H1 (cell line): ENCODE results near the gene TUBGCP6. TPM values are rescaled to one million over a fixed set of nuclear protein-coding genes. Genes with fewer than 3 reads are reported as not detected.

Source experiments
- CTCF ChIA-PET: fragments of 300-600 bp; sonication (Branson Sonifier 250); formaldehyde crosslinking; loops from one replicate; lab custom pipeline; 2021; ENCODE audit not compliant: partially characterized antibody; lab: Charles Lee
- POLR2A ChIA-PET: fragments of 300-600 bp; sonication (Branson Sonifier 250); formaldehyde crosslinking; loops from one replicate; lab custom pipeline; 2021; ENCODE audit warnings: inconsistent platforms; ENCODE audit not compliant: partially characterized antibody; lab: Charles Lee
- DNase-seq, 2 experiments: peaks; one replicate each; pipeline versions ENCODE4 v3.0.0 to v3.0.0-alpha.2; 2010 to 2022; ENCODE audit warnings: low spot score in 2 of 2, low read depth in 1 of 2, mixed read lengths in 1 of 2
- FAIRE-seq: peaks from 2 replicates; lab custom pipeline; 2011; peaks lifted over from hg19 to GRCh38; lab: Jason Lieb, UNC
- H2AFZ ChIP-seq: 2 replicates; pipeline ENCODE4 v1.8.1; 2012; ENCODE audit warnings: low read length, inconsistent platforms
- H2AK5ac ChIP-seq: 2 replicates; pipeline ENCODE4 v1.6.1; 2013; ENCODE audit warnings: low read depth, low read length
- H2BK120ac ChIP-seq: replicated peaks from 2 replicates; pipeline ENCODE3; 2013; ENCODE audit warnings: low read depth, low read length, inconsistent platforms
- H2BK12ac ChIP-seq: 2 replicates; pipeline ENCODE4 v1.6.1; 2013; ENCODE audit warnings: low read depth, low read length
- H2BK15ac ChIP-seq: 2 replicates; pipeline ENCODE4 v1.6.1; 2013; ENCODE audit warnings: low read length
- H2BK20ac ChIP-seq: 2 replicates; pipeline ENCODE4 v1.6.1; 2013; ENCODE audit warnings: low read length
- H2BK5ac ChIP-seq: 2 replicates; pipeline ENCODE4 v1.6.1; 2013; ENCODE audit warnings: low read depth, low read length
- H3K14ac ChIP-seq: 2 replicates; pipeline ENCODE4 v1.6.1; 2013; ENCODE audit warnings: inconsistent platforms; ENCODE audit not compliant: insufficient read length
- H3K18ac ChIP-seq: 2 replicates; pipeline ENCODE4 v1.6.1; 2013; ENCODE audit warnings: low read length; ENCODE audit errors: extremely low read depth
- H3K23ac ChIP-seq: 2 replicates; pipeline ENCODE4 v1.6.1; 2013; ENCODE audit warnings: inconsistent platforms; ENCODE audit not compliant: insufficient read length
- H3K23me2 ChIP-seq: 2 replicates; pipeline ENCODE4 v1.6.1; 2013; ENCODE audit warnings: low read depth, low read length
- H3K27ac ChIP-seq: 2 replicates; pipeline ENCODE4 v1.6.1; 2011; ENCODE audit warnings: low read depth, low read length, inconsistent platforms
- H3K27me3 ChIP-seq, 4 experiments: replicated peaks in 1 of 4; 1 replicate in 1 of 4; 2 replicates in 3 of 4; pipeline versions ENCODE4 v1.6.1 to v1.8.1; 2011 to 2013; ENCODE audit warnings: low read length in 3 of 4, mild to moderate bottlenecking in 3 of 4, inconsistent platforms in 2 of 4, mixed read lengths in 2 of 4, moderate library complexity in 1 of 4; ENCODE audit not compliant: control insufficient read depth in 3 of 4, insufficient read depth in 3 of 4; ENCODE audit errors: extremely low read depth in 1 of 4
- H3K36me3 ChIP-seq, 4 experiments: 2 replicates each; pipeline versions ENCODE4 v1.6.1 to v1.8.1; 2011 to 2013; ENCODE audit warnings: mild to moderate bottlenecking in 4 of 4, low read length in 3 of 4, moderate library complexity in 2 of 4, control low read depth in 1 of 4, inconsistent platforms in 1 of 4; ENCODE audit not compliant: insufficient read depth in 4 of 4, control insufficient read depth in 2 of 4
- H3K4ac ChIP-seq: replicated peaks from 2 replicates; pipeline ENCODE3; 2013; ENCODE audit warnings: low read length, low read depth, mixed read lengths, inconsistent platforms; ENCODE audit not compliant: insufficient read length
- H3K4me1 ChIP-seq, 4 experiments: replicated peaks in 1 of 4; 1 replicate in 1 of 4; 2 replicates in 3 of 4; pipeline versions ENCODE4 v1.6.1 to v1.8.1; 2011 to 2013; ENCODE audit warnings: low read length in 3 of 4, inconsistent platforms in 2 of 4, mixed read lengths in 1 of 4; ENCODE audit not compliant: insufficient read depth in 4 of 4, control insufficient read depth in 3 of 4
- H3K4me2 ChIP-seq, 2 experiments: 2 replicates each; pipeline versions ENCODE4 v1.6.1 to v1.8.1; 2011 to 2013; ENCODE audit warnings: low read depth in 2 of 2, low read length in 2 of 2, control low read depth in 1 of 2, inconsistent platforms in 1 of 2, mild to moderate bottlenecking in 1 of 2; ENCODE audit not compliant: insufficient read depth in 1 of 2
- H3K4me3 ChIP-seq, 4 experiments: fragments of 200-600, 300-600 bp in 1 of 4; sonication (generic), shearing (Covaris generic), sonication (Bioruptor Twin) in 1 of 4; 2 replicates each; pipeline versions ENCODE4 v1.5.1 to v1.8.1; 2011 to 2016; ENCODE audit warnings: low read length in 4 of 4, low read depth in 3 of 4, control low read depth in 2 of 4, inconsistent platforms in 2 of 4, mild to moderate bottlenecking in 2 of 4, mixed read lengths in 1 of 4, moderate library complexity in 1 of 4; ENCODE audit not compliant: insufficient read depth in 2 of 4; ENCODE audit errors: extremely low read depth in 1 of 4
- H3K56ac ChIP-seq: replicated peaks from 2 replicates; pipeline ENCODE3; 2013; ENCODE audit warnings: low read depth, mild to moderate bottlenecking, mixed read lengths, low read length, inconsistent platforms; ENCODE audit not compliant: insufficient read length
- H3K79me1 ChIP-seq: 2 replicates; pipeline ENCODE4 v1.6.1; 2013; ENCODE audit warnings: low read depth, low read length, control low read depth
- H3K79me2 ChIP-seq, 2 experiments: 2 replicates each; pipeline versions ENCODE4 v1.6.1 to v1.8.1; 2012 to 2013; ENCODE audit warnings: low read length in 2 of 2, mild to moderate bottlenecking in 2 of 2, inconsistent platforms in 1 of 2; ENCODE audit not compliant: insufficient read depth in 2 of 2, control insufficient read depth in 1 of 2
- H3K9ac ChIP-seq, 4 experiments: replicated peaks in 1 of 4; 1 replicate in 1 of 4; 2 replicates in 3 of 4; pipeline versions ENCODE4 v1.6.1 to v1.8.1; 2011 to 2013; ENCODE audit warnings: low read depth in 3 of 4, low read length in 3 of 4, control low read depth in 2 of 4, mild to moderate bottlenecking in 2 of 4, moderate library complexity in 2 of 4, inconsistent platforms in 1 of 4; ENCODE audit errors: extremely low read depth in 1 of 4
- H3K9me3 ChIP-seq, 2 experiments: 2 replicates each; pipeline versions ENCODE4 v1.6.1 to v1.8.1; 2012 to 2013; ENCODE audit warnings: mild to moderate bottlenecking in 2 of 2, moderate library complexity in 2 of 2, control low read depth in 1 of 2, inconsistent platforms in 1 of 2, low read depth in 1 of 2, low read length in 1 of 2, mixed read lengths in 1 of 2; ENCODE audit not compliant: insufficient read depth in 2 of 2
- H4K20me1 ChIP-seq, 2 experiments: replicated peaks in 1 of 2; 2 replicates each; pipeline versions ENCODE3 to v1.8.1; 2011 to 2013; ENCODE audit warnings: inconsistent platforms in 2 of 2, low read length in 2 of 2, mild to moderate bottlenecking in 1 of 2; ENCODE audit not compliant: insufficient read depth in 2 of 2, control insufficient read depth in 1 of 2
- H4K5ac ChIP-seq: 2 replicates; pipeline ENCODE4 v1.6.1; 2013; ENCODE audit warnings: low read length, low read depth, mixed read lengths, inconsistent platforms; ENCODE audit not compliant: insufficient read length
- H4K8ac ChIP-seq: 2 replicates; pipeline ENCODE4 v1.8.0; 2013; ENCODE audit warnings: mild to moderate bottlenecking, moderate library complexity, low read length, inconsistent platforms; ENCODE audit not compliant: insufficient read depth; ENCODE audit errors: extremely low read depth
- H4K91ac ChIP-seq: replicated peaks from 2 replicates; pipeline ENCODE3; 2013; ENCODE audit warnings: low read length, mixed read lengths, inconsistent platforms; ENCODE audit not compliant: insufficient read length
- ASH2L ChIP-seq: fragments of 200-600, 300-600 bp; sonication (generic); IDR thresholded peaks from one replicate; pipeline ENCODE4 v1.7.1; 2017; ENCODE audit warnings: low read length
- CHD1 ChIP-seq: IDR thresholded peaks from 2 replicates; pipeline ENCODE4 v1.6.1; 2012; ENCODE audit warnings: low read depth, low read length, improper control_type of control experiment
- CTCF ChIP-seq, 3 experiments: IDR thresholded peaks; 1 replicate in 2 of 3; 2 replicates in 1 of 3; pipeline versions ENCODE4 v1.5.1 to v1.6.1; 2011; ENCODE audit warnings: low read length in 3 of 3, mild to moderate bottlenecking in 3 of 3, inconsistent platforms in 2 of 3, low read depth in 1 of 3, moderate library complexity in 1 of 3; ENCODE audit not compliant: insufficient read depth in 1 of 3; ENCODE audit errors: control extremely low read depth in 1 of 3
- EGR1 ChIP-seq: IDR thresholded peaks from 2 replicates; pipeline ENCODE4 v1.6.1; 2011; ENCODE audit warnings: low read depth, low read length, borderline replicate concordance
- HDAC2 ChIP-seq, 2 experiments: fragments of 300-600 bp in 1 of 2; sonication (generic) in 1 of 2; IDR thresholded peaks; 2 replicates each; pipeline ENCODE4 v1.6.1; 2011 to 2012; ENCODE audit warnings: low read depth in 2 of 2, low read length in 2 of 2, mild to moderate bottlenecking in 2 of 2, moderate library complexity in 2 of 2, borderline replicate concordance in 1 of 2, inconsistent platforms in 1 of 2
- MAFK ChIP-seq: IDR thresholded peaks from 2 replicates; pipeline ENCODE4 v1.6.1; 2012; ENCODE audit warnings: low read depth, mild to moderate bottlenecking, improper control_type of control experiment, low read length
- RFX5 ChIP-seq: IDR thresholded peaks from 2 replicates; pipeline ENCODE4 v1.6.1; 2011; ENCODE audit warnings: low read depth, low read length, improper control_type of control experiment, borderline replicate concordance
- SP1 ChIP-seq: IDR thresholded peaks from 2 replicates; pipeline ENCODE4 v1.6.1; 2011; ENCODE audit warnings: low read depth, low read length
- SUZ12 ChIP-seq: fragments of 200-600 bp; sonication (generic); IDR thresholded peaks from 2 replicates; pipeline ENCODE4 v1.6.1; 2012; ENCODE audit warnings: mild to moderate bottlenecking, inconsistent platforms, low read length, moderate library complexity, mixed read lengths
- WGBS, 2 experiments: shearing (Covaris generic) in 1 of 2; methylation state at CpG; one replicate each; pipeline versions ENCODE4 v1.1.6 to v1.1.7; 2013 to 2015; ENCODE audit warnings: low lambda C conversion rate in 2 of 2, mixed read lengths in 2 of 2, inconsistent platforms in 1 of 2, low coverage in 1 of 2, missing lambda C conversion rate in 1 of 2; ENCODE audit not compliant: insufficient replicate concordance in 2 of 2, insufficient coverage in 1 of 2, insufficient read length in 1 of 2; ENCODE audit errors: extremely low coverage in 1 of 2, missing lambda C conversion rate in 1 of 2; 5-methylcytosine and 5-hydroxymethylcytosine counted together
- polyA plus RNA-seq, 7 experiments: library from polyadenylated mRNA; depleted of rRNA in 3 of 7; stranded (reverse) in 5 of 7; unstranded in 2 of 7; fragments of >200 nt in 5 of 7; fragments of 200-250 nt in 2 of 7; gene quantifications; 1 replicate in 5 of 7; 2 replicates in 1 of 7; 4 replicates in 1 of 7; pipeline versions ENCODE4 v1.2.1 to v1.2.3, GENCODE V29; 2011 to 2013; ENCODE audit warnings: missing spikeins in 2 of 7, mixed read lengths in 2 of 7
- total RNA-seq: library from RNA; stranded (reverse); fragmentation: NEBNext Ultra II Directional; extraction: Animal tissue kit (Norgen Biotek cat#: 25700); gene quantifications from 2 replicates; pipeline ENCODE4 v1.2.1, GENCODE V29; 2021

Gene TUBGCP6
- total and polyA plus RNA-seq, 2 of the 8 experiments (the other 6 are each of a cell fraction or from before 2014, with no cell fraction given) = 24.2 to 24.7 TPM

GRCh38 chr22:50175921-50176849 lies 68.6 kb downstream of the TUBGCP6 start:
- Histone ChIP-seq H3K79me1 (no peaks in the 10 kb centered on the region; the same call in 1 of the 2 replicates), H3K9ac (no peak overlapping the region), H4K5ac (no peak overlapping the region), H2BK20ac (no peak overlapping the region), H2AFZ (no peak overlapping the region), H2BK12ac (no peak overlapping the region), H3K4me2 (no peak overlapping the region), H3K27me3 (peaks cover 0 to 11% (median 4%) of the 10 kb centered on the region in 4 experiments; a peak in 4 of 7 replicates), H3K4me3 (no peak overlapping the region), H3K9me3 (no peaks in the 10 kb centered on the region), H3K18ac (no peak overlapping the region), H3K4ac (no peak overlapping the region), H3K56ac (no peak overlapping the region), H3K36me3 (no peaks in the 10 kb centered on the region), H4K8ac (peak overlapping the region; percentile 38; the same call in 1 of the 2 replicates), H3K14ac (no peak overlapping the region), H2BK120ac (no peak overlapping the region), H4K20me1 (peaks cover 0 to 7% of the 10 kb centered on the region in 2 experiments), H2BK5ac (no peak overlapping the region), H3K23me2 (0 out of 2 replicates have a peak, but pooled peaks cover under 1% of the 10 kb centered on the region), H2AK5ac (no peak overlapping the region), H4K91ac (no peak overlapping the region), H3K27ac (no peak overlapping the region), H3K4me1 (peaks cover 0 to 5% (median 2%) of the 10 kb centered on the region in 4 experiments; a peak in 3 of 7 replicates), H3K23ac (no peak overlapping the region), H3K79me2 (no peaks in the 10 kb centered on the region), H2BK15ac (no peak overlapping the region)
- no peak for DNase-seq
- 90% methylated on average over 20 of the region's 27 CpGs; no CpG with 5 or more reads in 1 of the 2 experiments for WGBS, 2 experiments
- ChIA-PET POLR2A (no interaction called here), CTCF (interaction anchor here (0.5 to 1.6 kb wide), 5 partner anchors 8 to 34 kb away, joined by 3 to 6 read pairs (median 3); no protein-coding TSS in a partner anchor)
- FAIRE-seq = no peak
- TF ChIP-seq ASH2L = no peak
- no peak for TF ChIP-seq CTCF (IDR thresholded peaks at IDR 0.05; ENCODE audit: control extremely low read depth in 1 of 3, insufficient read depth in 1 of 3, low read depth in 1 of 3, low read length in 3 of 3)
- no peak for TF ChIP-seq MAFK
- no peak for TF ChIP-seq SP1
- TF ChIP-seq EGR1 = no peak
- TF ChIP-seq CHD1 = no peak
- TF ChIP-seq RFX5 = no peak
- no peak for TF ChIP-seq SUZ12
- no peak for TF ChIP-seq HDAC2 (IDR thresholded peaks at IDR 0.05; ENCODE audit: borderline replicate concordance in 1 of 2, low read depth in 2 of 2, low read length in 2 of 2)
